HG03103 (cell line): ENCODE data around the gene RAE1.

ENCODE experiments used
- ATAC-seq: cut with Tn5 transposase; IDR thresholded peaks from one replicate; pipeline ENCODE4 v1.9.1; 2021; ENCODE audit warnings: low read depth; ENCODE audit not compliant: unreplicated experiment

Gene RAE1

DNA sequence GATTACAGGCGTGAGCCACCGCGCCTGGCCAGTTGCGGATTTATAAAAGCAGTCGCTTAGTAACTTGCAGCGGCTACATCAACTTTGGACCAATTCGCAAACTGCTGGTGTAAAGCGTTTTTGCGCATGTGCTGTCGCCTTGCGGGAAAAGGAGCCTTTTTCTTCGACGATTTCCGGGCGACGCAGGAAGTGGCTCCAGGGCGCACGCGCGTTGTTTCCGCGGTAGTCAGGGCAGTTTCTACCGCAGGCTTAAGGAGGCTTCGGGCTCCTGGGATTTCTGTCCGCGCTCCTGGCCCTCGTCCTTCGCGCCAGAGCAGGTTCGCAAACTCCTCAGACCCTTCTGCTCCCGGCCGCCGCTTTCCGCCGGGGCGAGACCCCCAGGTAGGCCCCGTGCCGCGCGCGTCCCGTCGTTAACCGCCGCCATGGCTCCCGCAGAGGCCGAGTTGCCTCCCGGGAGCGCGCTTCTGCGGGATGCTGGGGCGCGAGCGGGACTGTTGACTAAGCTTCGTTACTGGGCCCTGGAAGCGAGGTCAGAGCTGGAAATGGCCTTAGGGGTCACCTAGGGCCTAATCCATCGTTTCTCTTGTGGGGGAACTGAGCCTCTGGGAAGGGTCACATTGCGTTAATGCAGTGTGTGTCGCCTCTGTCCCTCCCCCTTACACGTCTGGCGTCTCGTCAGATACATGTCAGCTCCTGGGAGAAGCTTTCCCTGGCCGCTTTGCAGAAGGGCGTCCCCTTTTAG is at the start of gene RAE1:
RAE1 (plus strand) TSS at position 214 of the 742 bp plus-strand sequence. CDS start 2,784 bp downstream, outside the sequence.
- ATAC-seq: peak; percentile 68

- ATAC-seq: no peak
Measured at GRCh38 chr20:57306747-57307146, 44.3 kb upstream of the RAE1 start.

DNA sequence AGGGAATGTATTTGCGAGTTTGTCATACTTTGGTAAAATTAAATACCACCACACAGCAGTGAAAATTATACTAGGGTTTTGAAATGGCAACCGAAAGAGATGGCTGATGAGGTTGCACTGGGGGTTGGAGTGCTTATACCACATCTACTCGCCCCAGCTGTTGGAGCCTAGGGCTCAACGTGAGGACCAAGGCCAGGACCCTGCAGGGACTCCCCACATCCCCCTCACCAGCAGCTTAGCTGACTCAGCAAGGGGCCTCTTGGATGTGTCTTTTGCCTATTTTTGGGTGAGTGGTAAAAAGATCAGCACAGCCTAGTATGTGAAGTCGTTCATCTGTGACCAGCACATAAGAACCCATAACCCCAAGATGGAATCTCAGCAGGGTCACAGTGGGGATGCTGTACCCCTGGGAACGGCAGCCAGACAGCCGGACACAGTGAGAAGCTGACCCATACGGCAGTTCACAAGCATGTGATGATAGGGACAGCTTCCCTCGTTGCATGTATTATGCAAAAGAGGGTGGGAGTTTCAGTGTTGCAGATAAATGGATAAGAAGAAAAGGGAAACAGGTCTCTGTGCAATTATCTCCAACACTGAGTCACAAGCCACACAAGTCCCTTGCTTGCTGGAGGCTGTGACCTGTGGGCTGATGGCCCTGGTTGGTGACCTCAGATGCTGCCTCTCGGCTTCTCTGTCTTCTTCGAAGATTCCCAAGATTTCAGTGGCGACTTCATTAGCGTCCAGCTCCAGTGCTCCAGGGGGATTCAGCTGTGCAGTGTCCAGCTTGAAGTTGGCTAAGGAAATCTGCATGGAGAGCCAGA is 42.4 kb upstream of the RAE1 start:
- no peak for ATAC-seq

DNA sequence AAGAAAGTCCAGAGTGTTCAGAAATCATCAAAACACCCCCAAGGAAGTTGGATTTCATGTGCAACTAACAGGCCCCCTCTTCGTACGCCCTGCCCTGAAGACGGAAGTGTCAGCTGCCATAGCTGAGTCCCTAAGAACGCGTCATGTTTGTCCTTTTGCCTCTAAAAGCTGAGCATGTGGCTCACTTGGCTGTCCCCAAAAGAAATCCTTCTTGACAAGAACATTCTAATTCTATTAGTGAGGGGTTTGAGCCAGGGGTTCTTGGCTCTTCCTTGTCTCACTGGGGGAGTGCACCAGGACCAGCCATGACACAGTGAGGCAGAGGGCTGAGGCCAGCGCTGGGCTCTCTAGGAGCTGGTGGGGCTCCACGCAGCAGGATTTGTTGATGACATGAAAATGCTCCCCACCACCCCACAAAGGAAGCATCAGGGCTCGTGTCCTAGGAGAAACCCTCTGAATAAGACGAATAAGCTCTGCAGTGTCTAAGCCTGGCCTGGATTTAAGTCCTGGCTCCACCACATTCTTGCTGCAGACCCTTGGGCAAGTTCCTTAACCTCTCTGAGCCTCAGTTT is 41.4 kb upstream of the RAE1 start:
- no peak for ATAC-seq

DNA sequence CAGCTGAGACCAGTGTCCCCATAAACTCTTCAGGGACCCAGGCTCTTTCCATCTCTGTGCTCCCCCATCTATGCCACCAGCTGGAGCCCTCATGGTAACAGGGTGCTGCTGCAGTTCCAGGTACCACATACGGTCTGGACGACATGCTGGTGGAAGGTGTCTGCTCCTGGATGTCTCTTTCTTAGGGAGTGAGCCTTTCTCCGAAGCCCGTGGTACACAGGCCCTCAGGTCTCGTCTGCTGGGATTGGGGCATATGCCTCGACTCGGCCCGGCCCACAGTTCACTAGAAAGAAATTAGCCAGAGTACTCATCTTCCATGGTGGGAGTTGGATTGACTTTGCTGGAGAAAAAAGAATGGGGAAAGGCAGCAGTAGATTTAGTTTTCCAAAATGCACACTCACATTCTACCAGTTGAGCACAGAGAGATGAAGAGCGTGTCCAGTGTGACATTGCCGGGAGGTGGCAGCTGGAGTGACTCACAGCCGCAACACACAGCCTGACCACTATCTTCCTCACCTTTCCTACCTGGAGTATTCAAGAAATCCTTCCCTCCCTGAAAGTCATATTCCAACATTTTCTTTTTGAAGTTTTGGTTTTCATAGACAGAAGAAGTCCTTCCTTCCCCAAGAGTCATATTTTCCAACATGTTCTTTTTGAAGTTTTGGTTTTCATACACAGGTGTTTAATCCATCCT is 40.1 kb upstream of the RAE1 start:
- ATAC-seq: no peak

- ATAC-seq: no peak
Measured at GRCh38 chr20:57312138-57312537, 38.9 kb upstream of the RAE1 start.

- no peak for ATAC-seq
Measured at GRCh38 chr20:57313230-57313629, 37.8 kb upstream of the RAE1 start.

DNA sequence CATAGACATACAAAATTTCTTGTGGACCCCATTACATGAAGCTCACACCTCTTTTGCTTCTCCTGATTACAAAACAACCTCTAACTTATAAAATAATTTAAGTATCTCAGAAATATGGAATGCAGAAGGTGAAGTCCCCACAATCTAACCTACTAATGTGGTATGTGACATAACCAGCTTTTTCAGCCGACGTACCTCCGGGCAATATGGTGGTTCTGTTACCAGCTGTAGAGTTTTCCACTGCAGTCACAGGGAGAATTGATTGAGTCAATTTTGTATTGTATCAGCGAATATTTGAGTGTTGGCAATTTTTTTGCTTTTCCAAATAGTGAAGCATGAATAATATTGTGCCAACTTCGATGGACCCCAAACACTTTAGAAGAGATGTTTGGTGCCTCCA is 37.1 kb upstream of the RAE1 start:
- ATAC-seq: no peak

DNA sequence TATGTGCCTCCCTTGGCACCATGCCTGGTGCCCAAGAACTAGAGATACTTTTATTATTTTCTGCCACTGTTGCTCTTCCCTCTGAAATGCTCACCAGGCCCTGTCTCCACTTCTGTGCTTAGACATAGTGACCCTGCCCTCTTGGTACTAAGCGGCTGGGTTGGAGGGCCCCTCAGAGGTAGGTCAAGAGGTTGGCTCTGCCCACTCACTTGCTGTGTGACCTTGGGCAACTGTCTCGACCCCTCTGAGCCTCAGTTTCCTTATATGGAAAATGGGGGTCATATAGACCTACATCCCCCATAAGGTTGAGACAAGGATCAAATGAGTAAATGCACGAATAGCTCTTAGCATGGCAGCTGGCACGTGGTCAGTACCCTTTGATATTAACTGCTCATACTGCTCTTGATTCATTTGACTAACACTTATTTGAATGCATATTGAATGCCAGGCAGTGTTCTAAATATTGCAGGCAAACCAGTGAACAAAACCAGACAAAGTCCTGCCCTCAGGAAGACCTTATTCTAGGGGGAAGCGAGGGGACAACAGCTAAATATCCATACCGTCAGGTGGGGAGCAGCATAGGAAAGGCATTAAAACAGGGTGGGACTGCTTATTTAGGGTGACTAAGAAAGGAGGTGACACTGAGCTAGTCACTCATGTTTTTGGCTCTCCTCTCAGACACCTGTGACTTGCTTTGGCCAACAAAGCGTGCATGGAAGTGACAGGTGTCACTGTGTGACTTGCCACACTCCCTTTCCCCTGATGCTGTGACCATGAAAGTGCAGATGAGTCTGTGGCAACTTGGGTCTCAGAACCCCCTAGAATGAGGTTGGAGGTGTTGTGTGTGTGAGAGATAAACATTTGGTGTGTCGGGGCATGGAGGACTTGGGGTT is 35.7 kb upstream of the RAE1 start:
- ATAC-seq: no peak

- ATAC-seq: no peak
Measured at GRCh38 chr20:57315976-57316480, 35.0 kb upstream of the RAE1 start.

DNA sequence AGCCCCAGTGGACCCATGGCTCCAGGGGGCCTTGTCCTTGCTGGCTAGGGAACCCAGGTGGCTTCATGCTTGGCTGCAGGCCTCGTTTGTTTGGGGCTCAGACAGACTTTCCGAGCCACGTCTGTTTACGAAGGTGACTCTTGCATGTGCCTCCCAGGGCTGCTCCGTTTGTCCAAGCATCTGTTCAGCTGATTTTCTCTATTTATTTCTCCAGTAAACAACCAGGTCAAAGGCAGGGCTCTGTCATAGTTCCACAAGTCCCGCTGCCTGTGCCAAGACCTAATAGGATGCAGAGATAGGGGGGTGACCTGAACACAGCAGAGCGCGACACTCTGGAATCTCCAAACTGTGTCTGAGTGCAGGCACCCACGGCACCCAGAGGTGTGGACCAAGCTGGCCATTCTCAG is 34.3 kb upstream of the RAE1 start:
- no peak for ATAC-seq

DNA sequence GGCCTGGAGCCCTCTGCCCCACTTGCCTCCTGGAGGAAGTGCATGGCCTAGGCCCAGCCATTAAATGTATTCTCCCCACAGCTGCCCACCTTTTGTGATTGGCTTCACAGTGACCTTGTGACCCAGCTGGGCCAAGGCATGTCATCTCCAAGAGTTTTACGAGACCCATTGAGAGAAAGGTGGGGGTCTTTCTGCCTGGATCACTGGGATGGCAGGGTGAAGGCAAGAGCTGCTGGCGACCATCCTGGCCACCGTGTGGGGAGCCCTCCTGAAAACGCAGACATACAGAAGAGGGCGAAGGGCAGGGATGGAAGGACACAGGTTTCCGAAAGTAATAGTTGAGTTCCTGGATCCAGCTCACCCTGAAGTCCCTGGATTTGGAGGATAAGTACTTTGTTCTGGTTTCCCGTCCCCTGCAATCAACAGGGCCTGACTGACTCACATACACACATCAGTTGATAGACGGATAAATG is 33.7 kb upstream of the RAE1 start:
- ATAC-seq: no peak

DNA sequence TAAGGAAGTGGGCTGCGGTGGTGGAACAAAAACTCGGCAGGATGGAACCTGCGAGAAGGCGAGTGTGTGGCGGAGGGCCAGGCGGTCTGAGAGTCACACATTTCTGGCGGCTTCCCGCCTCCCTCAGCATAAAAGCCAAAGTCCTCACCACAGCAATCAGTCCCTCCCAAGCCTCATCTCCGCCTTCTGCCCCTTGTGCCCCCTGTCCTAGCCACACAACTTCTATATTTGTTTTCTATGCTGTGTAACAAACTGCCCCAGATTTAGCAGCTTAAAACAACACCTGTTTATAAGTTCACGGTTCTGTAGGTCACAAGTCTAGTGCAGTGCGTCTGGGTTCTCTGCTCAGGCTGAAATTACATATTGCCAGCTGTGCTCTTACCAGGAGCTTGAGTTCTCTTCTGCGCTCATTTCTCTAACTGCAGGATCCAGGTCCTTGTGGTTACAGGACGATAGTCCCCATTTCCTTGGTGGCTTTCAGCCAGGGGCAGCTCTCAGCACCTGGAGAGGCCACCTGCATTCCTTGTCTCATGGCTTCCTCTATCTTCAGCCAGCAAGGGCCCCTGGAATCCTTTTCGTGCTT is 33.2 kb upstream of the RAE1 start:
- ATAC-seq: no peak

- no peak for ATAC-seq
Measured at GRCh38 chr20:57319584-57319983, 31.5 kb upstream of the RAE1 start.

DNA sequence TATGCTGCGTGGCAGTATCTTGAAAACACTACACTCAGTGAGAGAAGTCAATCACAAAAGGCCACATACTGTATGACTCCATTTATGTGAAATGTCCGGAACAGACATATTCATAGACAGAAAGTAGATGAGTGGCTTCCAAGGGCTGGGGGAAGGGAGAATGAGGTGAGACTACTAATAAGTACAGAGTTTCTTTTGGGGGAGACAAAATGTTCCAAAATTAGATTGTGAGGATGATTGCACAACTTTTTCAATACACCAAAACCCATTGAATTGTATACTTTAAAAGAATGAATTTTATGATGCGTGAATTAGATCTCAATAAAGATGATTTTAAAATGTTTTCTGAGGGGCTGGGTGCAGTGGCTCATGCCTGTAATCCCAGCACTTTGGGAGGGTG is 30.7 kb upstream of the RAE1 start:
- ATAC-seq: no peak

- no peak for ATAC-seq
Measured at GRCh38 chr20:57321142-57321541, 29.9 kb upstream of the RAE1 start.

DNA sequence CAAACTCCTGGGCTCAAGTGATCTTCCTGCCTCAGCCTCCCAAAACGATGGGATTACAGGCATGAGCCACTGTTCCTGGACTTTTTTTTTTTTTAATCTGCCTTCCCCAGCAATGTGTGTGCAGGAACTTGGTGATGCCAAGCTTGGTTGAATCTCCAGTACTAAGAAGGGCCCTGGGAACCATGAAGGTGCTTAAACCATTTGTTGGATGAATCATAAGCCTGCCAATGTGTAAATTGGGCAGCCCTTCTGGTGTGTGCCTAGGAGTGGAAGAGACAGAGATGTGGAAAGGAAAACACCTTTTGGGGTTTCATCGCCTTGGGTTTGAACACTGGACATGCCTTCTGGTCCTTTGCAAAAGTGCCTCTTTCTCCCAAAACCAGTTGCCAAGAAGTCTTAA is 28.6 kb upstream of the RAE1 start:
- no peak for ATAC-seq

DNA sequence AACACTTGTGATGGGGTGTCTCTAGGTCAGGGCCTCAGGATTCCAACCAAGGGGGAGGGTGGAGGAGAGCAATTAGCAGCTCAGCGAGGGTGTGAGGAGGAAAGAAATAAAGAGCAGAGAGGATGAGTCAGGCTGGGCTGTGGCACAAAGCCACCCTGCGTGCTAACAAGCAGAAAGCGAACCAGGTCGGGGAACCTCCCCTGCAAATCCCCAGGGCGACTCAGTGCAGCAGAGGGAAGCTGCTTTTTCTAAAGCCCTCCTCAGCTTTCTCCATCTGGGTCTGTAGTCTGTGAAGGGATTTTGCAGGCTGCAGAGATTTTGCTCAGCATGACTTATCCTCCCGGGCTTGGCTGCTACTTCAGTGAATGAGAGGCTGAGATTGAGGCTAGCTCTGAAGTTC is 28.0 kb upstream of the RAE1 start:
- ATAC-seq: no peak

- no peak for ATAC-seq
Measured at GRCh38 chr20:57325632-57326356, 25.3 kb upstream of the RAE1 start.
